ENCODE data around the gene DPYD.

The DPYD gene

DNA sequence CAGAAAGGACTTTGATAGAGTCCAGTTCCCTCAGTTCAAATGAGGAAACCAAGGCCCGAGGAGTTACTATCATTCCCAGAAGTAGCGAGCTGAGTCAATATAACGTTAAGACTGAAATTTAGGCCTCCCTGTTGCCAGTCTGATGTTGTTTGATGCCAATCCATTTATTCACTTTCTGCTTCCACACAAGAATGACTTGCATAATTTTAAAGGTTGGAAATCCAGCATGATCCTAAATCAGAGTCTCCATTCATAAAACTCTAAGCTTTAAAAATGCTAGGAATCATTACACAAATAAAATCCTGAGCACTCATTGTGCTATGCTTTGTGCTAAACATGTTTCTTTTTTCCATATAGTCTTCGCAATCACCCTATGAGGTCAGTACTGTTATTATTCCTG, 784.9 kb downstream of the DPYD start:
- TF ChIP-seq, protein P1, sequence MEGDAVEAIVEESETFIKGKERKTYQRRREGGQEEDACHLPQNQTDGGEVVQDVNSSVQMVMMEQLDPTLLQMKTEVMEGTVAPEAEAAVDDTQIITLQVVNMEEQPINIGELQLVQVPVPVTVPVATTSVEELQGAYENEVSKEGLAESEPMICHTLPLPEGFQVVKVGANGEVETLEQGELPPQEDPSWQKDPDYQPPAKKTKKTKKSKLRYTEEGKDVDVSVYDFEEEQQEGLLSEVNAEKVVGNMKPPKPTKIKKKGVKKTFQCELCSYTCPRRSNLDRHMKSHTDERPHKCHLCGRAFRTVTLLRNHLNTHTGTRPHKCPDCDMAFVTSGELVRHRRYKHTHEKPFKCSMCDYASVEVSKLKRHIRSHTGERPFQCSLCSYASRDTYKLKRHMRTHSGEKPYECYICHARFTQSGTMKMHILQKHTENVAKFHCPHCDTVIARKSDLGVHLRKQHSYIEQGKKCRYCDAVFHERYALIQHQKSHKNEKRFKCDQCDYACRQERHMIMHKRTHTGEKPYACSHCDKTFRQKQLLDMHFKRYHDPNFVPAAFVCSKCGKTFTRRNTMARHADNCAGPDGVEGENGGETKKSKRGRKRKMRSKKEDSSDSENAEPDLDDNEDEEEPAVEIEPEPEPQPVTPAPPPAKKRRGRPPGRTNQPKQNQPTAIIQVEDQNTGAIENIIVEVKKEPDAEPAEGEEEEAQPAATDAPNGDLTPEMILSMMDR (conservative IDR thresholded peaks at IDR 0.05; ENCODE audit: low read depth) = no peak
- ChIA-PET POLR2A (ENCODE audit: low non-redundant PET) (no interaction called here), CTCF (no interaction called here)
- no peak for DNase-seq (ENCODE audit: low spot score)
- H3K27ac ChIP-seq = no peak overlapping the region

DNA sequence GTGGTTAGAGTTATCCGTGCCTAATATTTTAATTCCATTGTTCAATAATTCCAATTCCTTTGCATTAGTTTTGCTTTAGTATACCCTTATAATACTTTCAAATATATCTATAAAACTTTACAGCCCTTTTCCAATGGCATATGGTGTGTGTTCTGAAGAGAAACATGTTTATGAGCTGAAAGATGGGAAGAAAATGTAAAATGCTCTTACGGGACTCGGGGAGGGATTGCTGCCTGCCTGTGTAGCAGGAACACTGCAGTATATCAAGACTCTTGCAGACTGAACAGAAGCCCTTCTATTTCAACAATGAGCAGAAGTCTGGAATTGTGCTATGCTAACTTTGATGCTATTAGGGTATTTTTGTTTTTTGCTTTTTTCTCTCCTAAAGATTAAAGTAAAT, 792.4 kb downstream of the DPYD start:
- TF ChIP-seq, protein P1 (conservative IDR thresholded peaks at IDR 0.05; ENCODE audit: low read depth) = no peak
- POLR2A ChIA-PET (ENCODE audit: low non-redundant PET) = no interaction called here
- CTCF ChIA-PET = interaction anchor here (0.6 kb wide), 2 partner anchors 10 to 11 kb away, joined by 3 to 4 read pairs; no protein-coding TSS in a partner anchor

DNA sequence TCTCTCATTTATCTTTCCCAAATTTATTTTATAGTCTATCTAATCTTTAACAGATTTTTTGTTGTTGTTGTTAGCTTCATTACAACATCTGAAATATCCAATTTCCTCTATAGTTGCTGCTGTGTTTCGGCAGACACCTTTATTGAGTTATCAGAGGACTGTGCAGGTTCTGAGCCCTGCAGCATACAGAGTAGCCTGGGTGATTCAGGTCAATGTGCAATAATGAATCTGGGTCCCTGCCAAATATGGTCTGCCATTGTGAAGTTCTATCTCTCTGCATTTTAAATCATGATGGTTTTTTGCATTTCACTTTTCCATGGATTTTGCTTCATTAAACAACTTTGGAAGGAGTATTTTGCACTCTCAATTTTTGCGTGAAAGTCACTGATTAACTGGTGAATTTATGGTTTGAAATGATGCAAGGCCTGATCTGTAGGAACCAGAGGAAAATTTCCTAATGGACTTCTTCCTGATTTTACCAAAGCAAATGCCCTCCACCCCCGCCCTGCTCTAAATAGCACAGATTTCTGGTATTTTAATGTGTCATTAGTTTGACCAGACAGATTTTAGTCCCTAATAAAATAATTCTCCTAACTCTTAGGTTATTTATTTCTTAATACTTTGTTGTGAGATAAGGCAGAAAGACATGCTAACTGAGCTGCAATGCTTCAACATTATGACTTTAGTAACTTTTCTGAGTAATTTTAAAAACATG, 797.0 kb downstream of the DPYD start:
- POLR2A ChIA-PET (ENCODE audit: low non-redundant PET) = no interaction called here
- DNase-seq (ENCODE audit: low spot score) = no peak
- TF ChIP-seq, protein P1 (conservative IDR thresholded peaks at IDR 0.05; ENCODE audit: low read depth) = no peak
- CTCF ChIA-PET = no interaction called here
- H3K27ac ChIP-seq = no peak overlapping the region

More for the DNA sequence above, 792.4 kb downstream of the DPYD start:
- H3K27ac ChIP-seq = no peak overlapping the region
- DNase-seq (ENCODE audit: low spot score) = no peak

DNA sequence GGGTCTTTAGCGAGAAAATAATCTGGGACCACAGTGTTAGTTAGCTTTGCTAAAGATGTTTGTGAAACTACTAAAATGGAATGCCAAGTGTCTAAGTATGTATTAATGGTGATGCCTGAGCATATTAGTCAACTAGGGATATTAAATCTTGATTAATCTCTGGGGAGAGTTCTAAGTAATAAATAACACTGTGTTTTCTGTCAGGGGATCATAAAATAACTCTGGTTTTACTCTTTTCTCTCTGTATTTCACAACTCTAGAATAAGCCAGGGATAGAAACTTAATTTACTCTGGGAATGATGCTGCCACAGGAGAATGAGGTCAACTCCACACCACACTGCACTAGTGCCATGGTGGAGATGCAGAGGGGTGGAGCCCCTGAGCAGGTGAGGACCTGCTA, 800.0 kb downstream of the DPYD start:
- ChIA-PET CTCF (interaction anchor here (0.6 kb wide), 1 partner anchor 105 kb away, joined by 3 read pairs; no protein-coding TSS in a partner anchor), POLR2A (ENCODE audit: low non-redundant PET) (no interaction called here)
- TF ChIP-seq, protein P1 (conservative IDR thresholded peaks at IDR 0.05; ENCODE audit: low read depth) = no peak
- DNase-seq (ENCODE audit: low spot score) = no peak
- H3K27ac ChIP-seq = no peak overlapping the region

DNA sequence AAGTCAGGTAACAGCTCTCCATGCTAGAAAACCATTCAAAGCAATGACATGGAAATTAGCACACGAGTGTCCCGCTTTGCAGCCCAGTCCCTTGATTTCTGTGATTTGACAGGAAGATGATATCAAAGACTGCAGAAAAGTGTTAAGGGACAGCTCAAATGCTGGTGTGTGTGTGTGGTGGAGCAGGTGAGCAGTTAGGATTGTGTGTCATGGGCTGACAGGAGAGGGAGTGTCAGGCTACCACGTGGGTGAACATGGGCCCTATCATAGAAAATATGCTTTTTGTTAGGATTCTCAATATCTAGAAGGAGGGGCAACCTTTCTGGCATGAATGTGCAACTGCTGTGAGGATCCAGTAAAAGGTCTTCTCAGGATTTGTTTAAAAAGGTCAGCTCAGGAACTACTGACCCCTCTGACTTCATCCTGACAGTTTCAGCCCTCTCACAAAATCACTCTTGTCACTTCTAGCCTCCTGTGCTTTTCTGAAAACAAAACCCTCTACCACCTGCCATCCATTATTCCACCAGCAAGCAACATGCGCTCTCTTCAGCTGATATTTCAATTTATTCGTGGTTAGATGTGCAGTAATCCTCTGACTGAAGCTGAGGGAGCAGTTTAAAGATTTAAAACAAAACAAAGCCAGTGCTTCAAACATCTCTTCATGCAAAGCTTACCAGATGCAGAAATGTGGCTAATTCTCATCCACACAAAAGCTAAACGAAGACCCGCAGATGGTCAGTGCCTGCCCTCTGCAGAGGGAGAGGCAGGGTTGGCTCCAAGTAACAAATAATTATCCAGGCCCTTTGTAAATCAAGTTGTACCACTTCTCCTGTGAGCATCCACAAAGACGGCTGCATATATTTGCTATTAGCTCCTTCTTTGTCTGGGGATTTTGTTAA, 801.3 kb downstream of the DPYD start:
- no peak overlapping the region for H3K27ac ChIP-seq
- POLR2A ChIA-PET (ENCODE audit: low non-redundant PET) = interaction anchor here (0.5 kb wide), 1 partner anchor 82 kb away, joined by 3 read pairs; no protein-coding TSS in a partner anchor
- no peak for DNase-seq (ENCODE audit: low spot score)
- CTCF ChIA-PET = interaction anchor here (0.7 kb wide), 1 partner anchor 1642 kb away, joined by 4 read pairs; no protein-coding TSS in a partner anchor
- TF ChIP-seq, protein P1 (conservative IDR thresholded peaks at IDR 0.05; ENCODE audit: low read depth) = no peak

DNA sequence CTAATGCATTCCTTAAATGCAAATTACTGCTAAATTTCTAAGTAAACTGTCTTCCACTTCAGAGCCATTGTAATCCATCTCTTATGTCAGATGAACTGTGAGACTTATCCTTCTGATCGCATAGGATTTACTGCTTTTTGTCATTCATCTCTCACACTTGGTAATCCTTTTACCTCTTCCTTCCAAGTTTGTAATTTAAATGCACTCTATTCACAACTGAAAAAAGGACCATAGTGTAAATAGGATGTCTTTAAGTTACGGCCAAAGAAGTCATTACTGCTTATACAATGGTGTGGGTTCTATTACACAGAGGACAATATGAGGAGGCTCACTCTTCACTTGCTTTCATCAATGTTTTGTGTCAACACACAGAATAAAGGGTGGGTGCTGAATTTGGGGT, 806.0 kb downstream of the DPYD start:
- CTCF ChIA-PET = no interaction called here
- TF ChIP-seq, protein P1 (conservative IDR thresholded peaks at IDR 0.05; ENCODE audit: low read depth) = no peak
- DNase-seq (ENCODE audit: low spot score) = no peak
- POLR2A ChIA-PET (ENCODE audit: low non-redundant PET) = no interaction called here
- no peak overlapping the region for H3K27ac ChIP-seq
